Endothelial cell of hepatic sinusoid (primary cell): Measurements from ENCODE around the gene ZNF319.

Experiments
- in situ Hi-C: cut with HindIII; loops from 2 replicates; pipeline ENCODE4 v1.10.0; 2017; ENCODE audit warnings: low sequenced_read_pairs

Gene ZNF319

DNA sequence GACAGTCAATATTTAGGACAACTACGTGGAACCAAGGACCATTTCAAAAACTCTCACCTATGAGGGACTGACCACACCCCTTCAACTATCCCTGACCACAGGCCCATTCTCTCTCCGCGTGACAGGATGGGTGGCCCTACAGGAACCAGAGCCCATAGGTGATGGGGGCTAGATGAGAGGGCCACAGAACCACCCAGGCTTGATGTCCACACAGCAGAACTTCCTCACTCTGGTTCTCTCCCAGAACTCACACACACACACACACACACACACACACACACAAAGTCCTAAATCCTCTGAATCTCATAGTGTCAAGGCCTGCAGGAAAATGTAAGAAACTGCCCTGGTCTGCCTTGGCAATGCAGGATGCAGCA is 1.5 kb downstream of the ZNF319 start:
- in situ Hi-C loops: no loop called here

DNA sequence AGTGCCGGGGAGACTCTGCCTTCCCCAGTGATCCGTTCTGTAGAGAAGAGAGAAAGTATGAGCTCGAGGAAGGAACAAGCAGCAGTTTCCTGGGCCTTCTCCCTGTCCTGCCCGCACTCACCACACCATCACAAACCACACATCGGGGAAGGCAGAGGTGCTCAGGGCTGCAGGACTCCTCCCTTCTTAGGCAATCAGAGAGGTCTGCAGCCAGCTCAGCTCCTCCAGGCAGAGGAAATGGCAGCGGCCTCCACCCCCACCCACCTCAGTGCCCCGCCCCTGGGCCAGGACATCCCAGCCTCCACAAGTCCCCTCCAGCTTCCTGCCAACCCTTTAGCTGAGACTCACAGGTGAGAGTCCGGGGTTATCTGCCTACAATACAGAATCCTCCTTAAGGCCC is 2.0 kb downstream of the ZNF319 start:
- in situ Hi-C loops: no loop called here

DNA sequence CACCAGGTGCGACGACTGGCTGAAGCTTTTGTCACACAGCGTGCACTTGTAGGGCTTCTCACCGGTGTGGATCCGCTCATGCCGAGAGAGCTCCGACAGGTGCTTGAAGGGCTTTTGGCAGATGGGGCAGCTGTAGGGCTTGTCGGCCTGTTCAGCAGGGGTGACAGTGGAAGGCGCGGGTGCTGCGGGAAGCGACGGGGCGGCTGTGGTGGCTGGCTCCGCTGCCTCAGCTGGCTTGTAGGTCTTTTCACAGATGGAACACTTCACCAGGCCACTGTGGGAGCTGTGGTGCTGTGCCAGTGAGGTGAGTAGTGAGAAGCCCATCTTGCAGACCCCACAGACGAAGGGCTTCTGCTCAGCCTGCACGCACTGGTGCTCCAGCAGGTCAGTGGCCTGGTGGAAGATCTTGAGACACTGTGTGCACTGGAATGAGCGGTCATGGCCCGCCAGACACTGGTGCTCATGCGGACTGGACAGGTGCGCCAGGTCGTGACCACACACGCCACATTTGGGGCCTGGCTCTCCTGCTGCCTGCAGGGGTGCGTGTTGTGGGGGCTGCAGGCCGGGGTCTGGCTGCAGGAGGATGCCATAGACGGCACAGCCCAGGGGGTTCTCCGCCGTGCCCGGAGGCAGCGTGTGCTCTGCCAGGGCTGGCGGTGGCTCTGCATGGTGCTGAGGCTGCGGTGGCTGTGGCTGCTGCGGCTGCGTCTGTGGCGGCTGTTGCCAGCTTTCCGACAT is 2.8 kb downstream of the ZNF319 start:
- in situ Hi-C loops: no loop called here

DNA sequence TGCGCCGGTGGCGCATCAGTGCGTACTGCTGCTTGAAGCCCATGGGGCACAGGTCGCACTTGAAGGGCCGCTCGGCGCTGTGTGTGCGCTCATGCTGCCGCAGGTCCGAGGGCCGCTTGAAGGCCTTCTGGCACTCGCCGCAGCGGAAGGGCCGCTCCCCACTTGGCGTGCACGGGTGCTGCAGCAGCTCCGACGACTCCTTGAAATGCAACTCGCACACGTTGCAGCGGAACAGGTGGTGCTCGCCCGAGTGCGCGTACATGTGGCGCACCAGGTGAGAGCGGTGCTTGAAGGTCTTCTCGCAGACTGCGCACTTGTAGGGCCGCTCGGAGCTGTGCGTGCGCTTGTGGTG is 3.3 kb downstream of the ZNF319 start:
- in situ Hi-C loops: no loop called here

DNA sequence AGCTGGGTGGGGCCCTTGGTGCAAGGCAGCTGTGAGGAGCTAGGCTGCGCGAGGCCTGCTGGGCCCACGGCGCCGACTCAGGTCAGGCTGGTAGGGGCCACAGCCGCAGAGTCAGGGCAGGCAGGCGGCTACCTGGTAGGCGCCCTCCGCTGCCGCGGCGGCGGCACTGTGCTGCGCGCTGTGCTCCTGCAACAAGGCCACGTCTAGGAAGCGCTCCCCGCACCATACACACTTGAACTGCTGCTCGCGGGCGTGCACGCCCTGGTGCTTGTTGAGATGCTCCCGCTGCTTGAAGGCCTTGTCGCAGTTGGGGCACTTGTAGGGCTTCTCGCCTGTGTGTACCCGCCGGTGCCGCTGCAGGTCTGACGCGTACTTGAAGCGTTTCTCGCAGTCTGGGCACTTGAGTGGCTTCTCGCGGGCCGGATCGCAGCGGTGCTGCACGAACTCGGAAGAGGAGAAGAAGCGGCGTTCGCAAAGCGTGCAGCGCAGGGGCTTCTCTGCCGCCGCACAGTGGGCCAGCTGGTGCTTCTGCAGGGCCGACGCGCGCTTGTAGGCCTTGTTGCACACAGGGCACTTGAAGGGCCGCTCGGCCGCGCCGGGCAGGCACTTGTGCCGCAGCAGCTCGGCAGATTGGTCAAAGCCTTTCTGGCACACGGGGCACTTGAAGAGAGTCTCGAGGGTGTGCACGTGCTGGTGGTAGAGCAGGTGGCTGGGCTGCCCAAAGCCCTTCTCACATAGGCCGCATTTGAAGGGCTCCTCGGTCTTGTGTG is 3.9 kb downstream of the ZNF319 start:
- in situ Hi-C loops: no loop called here

DNA sequence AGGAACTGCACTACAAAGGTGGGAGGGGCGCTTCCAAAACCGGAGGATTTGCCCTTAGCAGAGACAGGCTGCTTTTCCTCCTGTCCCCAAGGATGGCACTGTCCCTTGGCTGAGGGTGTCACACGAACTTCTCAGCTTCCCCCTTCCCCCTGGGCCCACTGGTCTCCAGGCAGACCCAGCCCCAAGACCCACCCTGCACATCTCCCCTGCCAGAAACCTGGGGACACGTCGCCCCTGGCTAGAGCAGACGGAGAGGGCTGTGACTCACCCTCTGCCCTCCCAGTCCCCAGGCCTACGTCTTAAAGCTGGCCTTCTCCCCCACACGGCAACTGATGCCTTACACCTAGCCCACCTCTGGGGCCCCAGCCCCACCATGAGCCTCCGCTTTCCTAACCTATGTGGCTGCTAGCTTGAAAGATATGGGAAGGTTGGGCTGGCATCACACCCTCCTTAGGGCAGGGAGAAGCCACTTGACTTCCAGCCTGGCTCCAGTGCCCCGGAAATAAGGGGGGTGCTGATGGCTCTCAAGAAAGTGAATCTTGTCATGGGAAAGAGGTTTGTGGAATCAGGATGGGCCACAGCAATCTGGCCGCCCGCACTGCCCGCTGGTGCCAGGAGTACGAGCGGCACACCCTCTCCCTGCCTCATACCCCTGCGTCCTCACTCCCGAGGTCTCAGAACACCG is 4.6 kb downstream of the ZNF319 start:
- in situ Hi-C loops: no loop called here

DNA sequence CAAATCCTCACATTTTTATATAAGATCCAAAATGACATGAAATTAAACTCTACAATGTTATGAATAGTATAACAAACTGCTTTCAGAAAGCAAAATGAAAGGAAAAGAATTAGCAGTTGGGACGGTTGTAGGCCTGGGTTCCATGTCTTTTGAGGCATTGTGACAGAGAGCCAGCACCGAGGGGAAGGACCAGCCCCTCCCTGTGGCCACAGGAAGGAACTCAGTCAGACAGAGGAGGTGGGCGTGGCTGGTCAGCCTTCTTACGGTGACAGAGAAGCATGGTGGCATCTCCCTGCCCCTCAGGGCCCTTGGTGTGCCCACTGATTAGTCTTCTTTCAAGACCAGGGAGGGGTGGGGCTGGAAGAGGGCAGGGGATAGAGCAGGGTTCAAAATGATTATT is 5.7 kb downstream of the ZNF319 start:
- in situ Hi-C loops: no loop called here

DNA sequence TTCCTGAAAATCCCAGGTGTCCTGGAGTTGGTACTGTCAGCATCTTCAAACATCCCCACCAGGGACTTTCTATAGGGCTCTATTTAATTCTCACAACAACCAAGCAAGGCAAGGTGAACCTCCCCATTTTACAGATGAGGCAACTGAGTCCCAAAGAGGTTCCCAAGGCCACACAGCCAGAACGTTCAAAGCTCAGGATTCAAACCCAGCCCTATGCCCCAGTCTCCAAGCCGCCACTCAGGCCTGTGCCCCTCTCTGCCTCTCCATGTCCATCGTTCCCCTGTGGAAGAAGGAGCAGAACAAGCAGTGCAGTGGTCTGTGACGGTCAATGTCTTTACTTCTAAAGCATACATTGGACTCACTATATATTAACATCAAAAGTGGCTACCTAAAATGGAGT is 6.1 kb downstream of the ZNF319 start:
- in situ Hi-C loops: no loop called here

DNA sequence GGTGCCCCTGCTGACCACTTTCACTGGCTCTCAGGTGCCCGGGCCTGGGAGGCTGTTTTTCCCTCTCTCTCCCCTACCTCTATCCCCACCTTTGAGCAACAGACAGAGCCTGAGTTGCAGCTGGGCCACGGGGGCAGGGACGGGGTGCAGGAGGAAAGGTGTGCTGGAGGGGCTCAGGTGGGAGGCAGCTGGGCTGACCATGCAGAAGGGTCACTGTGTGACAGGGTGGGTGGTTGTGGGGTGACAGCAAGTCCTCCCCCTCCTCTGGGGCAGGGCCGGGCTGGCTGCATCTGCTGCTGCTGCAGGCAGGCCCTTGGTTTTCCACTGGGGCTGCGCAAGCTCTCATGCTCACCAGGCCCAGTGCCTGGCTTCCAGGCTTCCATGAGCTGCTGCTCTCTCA is 6.6 kb downstream of the ZNF319 start:
- in situ Hi-C loops: no loop called here

DNA sequence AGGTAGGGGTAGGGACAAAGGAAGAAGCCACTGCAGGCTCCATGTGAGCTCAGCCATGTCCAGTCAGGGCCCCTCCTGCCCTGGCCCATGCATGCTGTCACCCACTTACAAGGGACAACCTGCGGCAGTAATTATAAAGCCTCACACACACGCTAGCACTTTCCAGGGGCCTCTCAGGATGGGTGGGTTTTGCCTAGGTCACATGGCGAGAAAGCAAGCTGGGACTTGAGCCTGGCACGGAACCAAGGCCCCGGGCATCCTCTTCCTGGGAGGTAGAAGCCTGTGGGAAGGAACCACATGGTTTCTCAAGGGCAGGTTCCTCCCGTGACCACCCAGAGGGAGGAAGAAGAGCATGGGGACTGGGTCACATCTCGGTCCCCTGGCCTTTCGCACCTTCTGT is 7.0 kb downstream of the ZNF319 start:
- in situ Hi-C loops: no loop called here

DNA sequence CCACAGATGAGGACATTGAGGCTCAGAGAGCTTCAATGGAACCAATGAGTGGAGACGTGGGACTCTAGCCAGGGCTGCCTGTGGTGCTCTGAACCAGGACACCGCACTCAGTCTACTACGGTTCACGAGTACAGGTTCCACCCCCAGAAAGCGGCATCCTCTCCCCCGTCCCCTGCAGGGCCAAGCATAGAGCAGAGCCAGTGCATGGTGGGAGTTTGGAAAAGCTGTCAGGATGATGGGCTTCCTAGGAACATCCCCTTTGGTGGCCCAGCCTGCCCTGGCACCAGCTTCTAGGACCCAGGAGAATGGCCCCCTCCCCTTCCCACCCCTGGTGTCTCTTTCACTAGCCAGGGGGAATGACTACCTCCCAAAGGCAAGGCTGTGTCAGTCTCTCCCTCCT is 8.4 kb downstream of the ZNF319 start:
- in situ Hi-C loops: no loop called here

DNA sequence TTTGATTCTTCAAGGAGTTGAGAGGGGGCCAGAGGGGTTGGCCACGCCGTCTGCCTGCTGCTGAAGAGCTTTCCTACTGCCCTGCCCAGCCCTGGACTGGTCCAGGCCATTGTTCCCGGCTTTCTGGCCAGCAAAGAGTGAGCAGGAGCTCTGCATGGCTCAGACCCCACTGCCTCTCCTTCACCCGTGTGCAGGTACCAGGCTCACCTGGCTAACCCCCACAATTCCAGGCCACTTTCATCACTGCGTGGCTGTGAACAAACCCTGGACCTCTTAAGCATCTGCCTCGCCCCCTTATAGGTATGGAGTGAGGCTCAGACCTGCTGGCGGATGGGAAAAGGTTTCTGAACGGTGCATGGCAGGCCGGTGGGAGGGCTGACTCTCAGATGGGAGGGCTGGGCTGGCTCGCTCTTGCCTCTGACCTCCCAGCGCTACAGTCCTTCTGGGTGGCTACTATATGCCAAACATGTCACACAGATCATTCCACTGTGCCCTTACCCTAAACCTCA is 8.9 kb downstream of the ZNF319 start:
- in situ Hi-C loops: no loop called here

DNA sequence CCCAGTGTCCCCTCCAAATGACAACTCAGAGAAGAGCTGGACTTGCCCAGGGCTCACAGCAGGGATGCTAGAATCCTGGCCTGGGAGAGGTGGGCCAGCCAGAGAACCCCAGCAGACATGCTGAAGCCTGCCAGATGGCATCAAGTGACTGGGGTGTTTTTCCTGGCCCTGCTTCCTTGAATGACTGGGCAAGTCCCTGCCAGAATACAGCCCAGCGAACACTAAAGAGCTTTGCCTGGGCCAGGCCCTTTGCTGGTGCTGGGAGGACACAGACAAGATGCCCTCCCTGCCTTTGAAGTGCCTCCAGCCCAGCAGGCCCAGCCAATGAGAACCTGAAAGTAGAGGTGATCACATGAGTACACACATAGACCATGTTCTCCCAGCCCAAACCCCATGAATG is 11.5 kb downstream of the ZNF319 start:
- in situ Hi-C loops: loop anchor here (5.0 to 10.0 kb wide), 4 partner anchors 72 to 314 kb away; no protein-coding TSS in a partner anchor

DNA sequence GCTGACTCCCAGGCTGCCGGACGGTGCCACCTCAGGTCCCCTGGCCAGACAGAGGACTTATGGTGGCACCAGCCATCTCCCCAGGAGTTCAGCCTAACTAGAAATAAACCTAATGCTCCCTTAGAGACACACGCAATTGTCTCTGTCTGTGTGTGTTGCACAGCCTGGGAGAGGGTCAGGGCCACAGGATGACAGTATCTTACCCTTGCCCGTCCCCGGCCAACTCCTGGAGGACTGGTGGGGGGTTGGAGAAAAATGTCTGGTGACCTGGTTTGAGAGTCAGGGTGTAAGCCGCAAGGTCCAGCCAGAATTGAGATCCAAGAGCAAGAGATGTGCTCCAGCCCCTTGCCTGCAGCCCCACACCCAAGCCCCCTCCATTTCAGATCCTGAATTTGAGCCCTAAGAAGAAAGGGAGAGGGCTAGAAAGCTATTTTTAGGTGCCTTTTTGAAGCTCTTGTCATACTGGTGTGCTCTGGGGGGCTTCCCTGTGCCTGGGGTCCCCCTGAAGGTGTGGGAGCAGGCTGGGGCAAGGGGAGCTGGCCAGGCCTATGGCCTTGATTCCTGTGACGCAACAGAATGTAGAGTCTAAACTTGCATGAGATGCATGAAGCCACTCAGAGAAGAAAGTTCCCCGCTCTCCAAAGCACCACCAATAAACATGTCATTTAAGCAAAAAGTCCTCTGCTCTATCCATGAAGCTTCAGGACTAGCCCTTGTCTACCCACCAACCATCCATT is 12.9 kb downstream of the ZNF319 start:
- in situ Hi-C loops: loop anchor here (5.0 to 10.0 kb wide), 4 partner anchors 70 to 313 kb away; no protein-coding TSS in a partner anchor

DNA sequence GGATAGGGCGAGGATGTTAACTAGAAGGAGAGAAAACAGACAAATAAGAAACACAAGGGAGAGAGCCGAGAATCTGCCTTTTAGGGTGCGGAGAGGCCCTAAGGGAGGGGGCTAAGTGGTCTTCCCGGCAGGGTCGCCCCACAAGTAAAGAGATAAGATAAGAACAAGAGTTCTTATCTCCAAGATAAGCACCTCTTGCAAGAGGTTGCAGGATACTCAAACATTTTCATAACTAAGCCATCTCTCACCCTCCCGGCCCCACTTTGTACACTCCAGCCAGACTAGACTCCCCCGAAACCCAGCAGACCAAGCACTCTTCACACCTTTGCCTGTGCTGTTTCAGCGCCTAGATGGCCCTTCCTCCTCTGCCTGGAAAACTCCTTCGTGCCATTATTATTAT is 14.3 kb downstream of the ZNF319 start:
- in situ Hi-C loops: loop anchor here (5.0 to 10.0 kb wide), 4 partner anchors 69 to 311 kb away; no protein-coding TSS in a partner anchor

DNA sequence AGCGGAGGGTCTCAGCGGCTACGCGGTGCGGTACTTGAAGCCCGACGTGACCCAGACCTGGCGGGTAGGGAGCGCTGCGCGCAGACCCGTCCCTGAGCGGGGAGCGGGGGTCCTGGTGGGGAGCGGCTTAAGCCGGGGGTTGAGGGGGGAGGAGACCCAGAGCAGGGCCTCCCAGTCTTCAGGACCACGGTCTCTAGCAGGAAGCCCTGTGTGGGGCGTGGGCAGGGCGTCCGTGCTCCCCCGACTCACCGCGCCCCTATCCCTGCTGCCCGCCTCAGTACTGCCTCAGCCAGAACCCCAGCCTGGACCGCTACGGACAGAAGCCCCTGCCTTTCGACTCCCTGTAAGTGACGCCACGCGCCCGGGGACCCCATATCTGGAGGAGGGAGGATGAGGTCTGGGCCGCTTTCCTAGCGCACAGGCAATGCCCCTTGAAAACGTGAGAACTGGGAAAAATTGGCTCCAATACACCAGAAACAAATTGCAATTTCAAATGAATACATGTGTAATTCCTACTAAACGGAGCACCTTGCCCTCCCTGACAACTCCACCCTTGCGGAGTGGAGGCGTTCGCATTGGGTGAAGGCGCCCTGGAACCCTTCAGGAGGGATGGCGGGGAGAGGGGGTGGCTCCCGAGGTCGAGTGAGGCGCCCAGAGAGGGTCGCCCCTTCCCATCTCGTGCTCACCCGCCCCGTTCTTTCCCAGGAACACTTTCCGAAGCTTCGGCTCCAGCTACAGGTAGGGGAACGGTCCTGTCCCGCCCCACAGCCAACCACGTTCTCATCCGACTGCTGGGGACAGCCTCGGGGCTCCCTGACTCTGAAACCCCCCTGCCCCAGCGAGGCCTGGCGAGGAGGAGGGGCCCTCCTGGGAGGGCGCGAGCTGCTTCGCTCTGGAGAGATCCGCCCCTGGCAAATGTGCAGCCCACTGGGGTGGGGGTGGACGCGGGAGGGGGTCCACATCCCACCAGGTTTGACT is 15.0 kb downstream of the ZNF319 start:
- in situ Hi-C loops: loop anchor here (5.0 to 10.0 kb wide), 4 partner anchors 68 to 311 kb away; no protein-coding TSS in a partner anchor

DNA sequence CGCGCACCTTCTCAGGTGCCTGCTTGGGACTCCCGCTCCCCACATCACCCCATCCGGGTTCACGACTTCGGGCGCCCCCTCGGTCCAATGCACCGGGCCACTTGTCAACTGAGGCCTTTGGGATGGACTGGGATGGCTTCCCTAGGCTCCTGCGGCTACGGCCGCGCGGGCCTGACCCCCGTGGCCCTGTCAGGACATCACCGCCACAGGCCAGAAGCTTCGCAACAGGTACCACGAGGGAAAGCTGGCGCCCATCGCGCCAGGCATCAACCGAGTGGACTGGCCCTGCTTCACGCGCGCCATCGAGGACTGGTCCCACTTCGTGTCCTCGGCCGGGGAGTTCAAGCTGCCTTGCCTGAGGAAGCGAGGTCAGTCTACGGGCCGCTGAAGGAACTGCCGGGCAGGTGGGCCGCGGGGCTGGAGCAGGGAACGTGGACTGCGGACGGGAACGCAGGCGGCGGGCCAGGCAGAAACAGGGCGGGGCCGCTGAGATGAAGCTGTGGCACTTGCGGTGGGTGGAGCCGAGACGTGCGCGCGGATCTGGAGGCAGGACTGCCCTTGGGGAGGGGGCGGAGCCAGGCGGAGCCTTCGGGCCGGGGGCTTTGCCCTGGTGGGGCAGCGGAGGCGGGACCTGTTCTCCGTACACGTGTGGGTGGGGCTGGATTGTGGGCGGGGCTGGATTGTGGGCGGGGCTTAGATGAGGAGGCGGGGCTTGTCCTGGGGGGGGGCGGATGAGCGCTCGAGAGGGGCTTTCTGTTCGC is 15.8 kb downstream of the ZNF319 start:
- in situ Hi-C loops: loop anchor here (5.0 to 10.0 kb wide), 4 partner anchors 67 to 310 kb away; no protein-coding TSS in a partner anchor

DNA sequence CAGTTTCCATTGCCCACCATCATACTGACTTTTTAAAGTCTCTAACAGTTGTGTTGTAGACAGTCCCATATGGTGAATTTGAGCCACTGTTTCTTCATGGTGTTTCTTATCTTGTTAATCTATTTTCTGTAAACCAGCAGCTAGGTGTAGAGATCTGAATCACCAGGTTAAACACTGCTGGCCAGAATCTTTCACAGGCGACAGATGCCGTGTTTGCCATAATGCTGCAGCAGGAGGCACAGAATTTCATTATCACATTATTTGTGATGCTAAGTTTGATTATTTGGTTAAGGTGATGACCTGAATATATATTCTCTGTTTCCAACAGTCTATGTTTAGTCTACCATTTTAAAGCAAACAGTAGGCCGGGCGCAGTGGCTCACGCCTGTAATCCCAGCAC is 18.1 kb downstream of the ZNF319 start:
- in situ Hi-C loops: loop anchor here (10.0 kb wide), 2 partner anchors 98 to 308 kb away; no protein-coding TSS in a partner anchor

DNA sequence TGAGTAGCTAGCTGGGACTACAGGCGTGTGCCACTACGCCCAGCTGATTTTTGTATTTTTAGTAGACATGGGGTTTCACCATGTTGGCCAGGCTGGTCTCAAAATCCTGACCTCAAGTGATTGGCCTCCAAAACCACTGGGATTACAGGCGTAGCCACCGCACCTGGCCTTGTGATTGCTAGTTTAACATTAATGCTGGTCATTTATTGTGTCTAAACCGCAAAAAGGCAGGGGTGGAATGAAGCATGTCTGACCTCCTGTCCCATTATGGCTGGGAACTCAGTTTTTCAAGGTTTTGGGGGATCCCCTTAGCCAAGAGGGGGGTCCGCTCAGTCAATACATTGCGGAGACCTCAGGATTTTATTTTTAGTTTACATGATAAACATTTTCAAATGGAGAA is 18.8 kb downstream of the ZNF319 start:
- in situ Hi-C loops: loop anchor here (10.0 kb wide), 2 partner anchors 97 to 307 kb away; no protein-coding TSS in a partner anchor
